Endothelial cell of umbilical vein (primary cell): ENCODE measurements around the gene DSG3. TPM values are rescaled to one million over a fixed set of nuclear protein-coding genes. Genes with fewer than 3 reads are reported as not detected.

Source experiments
- BruUV-seq: library from RNA; stranded (reverse); fragments of 400-500 nt; replicated peaks from 2 replicates; lab custom pipeline; 2021; lab: Mats Ljungman, UMichigan
- CTCF ChIA-PET: fragments of 300-600, 350-600 bp; sonication (Branson Sonifier 250); formaldehyde crosslinking; loops from one replicate; lab custom pipeline; 2021; ENCODE audit warnings: antibody characterized with exemption, inconsistent platforms; lab: Charles Lee
- POLR2A ChIA-PET: fragments of 300-600, 350-600 bp; sonication (Branson Sonifier 250); formaldehyde crosslinking; loops from one replicate; lab custom pipeline; 2021; ENCODE audit warnings: antibody characterized with exemption, inconsistent platforms; lab: Charles Lee
- DNase-seq: peaks from one replicate; pipeline ENCODE4 v3.0.0-alpha.2; 2011; ENCODE audit warnings: low read depth, low spot score
- FAIRE-seq: peaks from 2 replicates; lab custom pipeline; 2011; peaks lifted over from hg19 to GRCh38; lab: Jason Lieb, UNC
- H2AFZ ChIP-seq: 2 replicates; pipeline ENCODE4 v1.6.0; 2012; ENCODE audit warnings: low read depth, low read length, control low read depth, inconsistent platforms
- H3K27ac ChIP-seq: 2 replicates; pipeline ENCODE4 v1.5.1; 2011; ENCODE audit warnings: low read depth, mild to moderate bottlenecking, control low read depth, low read length, moderate library complexity; ENCODE audit not compliant: insufficient read depth
- H3K27me3 ChIP-seq, 2 experiments: 2 replicates each; pipeline versions ENCODE4 v1.6.0 to v1.6.1; 2011; ENCODE audit warnings: low read length in 2 of 2, mixed read lengths in 1 of 2; ENCODE audit not compliant: control insufficient read depth in 2 of 2, insufficient read depth in 2 of 2
- H3K36me3 ChIP-seq, 2 experiments: 2 replicates in 1 of 2; 3 replicates in 1 of 2; pipeline ENCODE4 v1.5.1; 2011; ENCODE audit warnings: low read length in 2 of 2, mild to moderate bottlenecking in 1 of 2, moderate library complexity in 1 of 2; ENCODE audit not compliant: control insufficient read depth in 2 of 2, insufficient read depth in 2 of 2; ENCODE audit errors: extremely low read depth in 1 of 2
- H3K4me1 ChIP-seq: 3 replicates; pipeline ENCODE4 v1.5.1; 2011; ENCODE audit warnings: mild to moderate bottlenecking, low read length; ENCODE audit not compliant: control insufficient read depth, insufficient read depth; ENCODE audit errors: extremely low read depth
- H3K4me2 ChIP-seq: 2 replicates; pipeline ENCODE4 v1.6.1; 2011; ENCODE audit warnings: low read length, control low read depth, mixed read lengths; ENCODE audit not compliant: insufficient read depth
- H3K4me3 ChIP-seq, 3 experiments: fragments of 200-600 bp in 1 of 3; sonication (generic), shearing (Covaris generic) in 1 of 3; replicated peaks in 1 of 3; 2 replicates each; pipeline ENCODE4 v1.5.1; 2011 to 2016; ENCODE audit warnings: control low read depth in 3 of 3, low read length in 3 of 3, mild to moderate bottlenecking in 2 of 3, inconsistent platforms in 1 of 3, low read depth in 1 of 3, moderate library complexity in 1 of 3; ENCODE audit not compliant: insufficient read depth in 1 of 3
- H3K79me2 ChIP-seq: 2 replicates; pipeline ENCODE4 v1.6.0; 2012; ENCODE audit warnings: low read length, inconsistent platforms; ENCODE audit not compliant: control insufficient read depth, insufficient read depth
- H3K9ac ChIP-seq: replicated peaks from 2 replicates; pipeline ENCODE3; 2011; ENCODE audit warnings: low read length, control low read depth; ENCODE audit not compliant: insufficient read depth; ENCODE audit errors: extremely low read depth
- H3K9me1 ChIP-seq: replicated peaks from 3 replicates; pipeline ENCODE4 v1.6.0; 2011; ENCODE audit warnings: mild to moderate bottlenecking, low read length; ENCODE audit not compliant: control insufficient read depth, insufficient read depth; ENCODE audit errors: extremely low read depth
- H3K9me3 ChIP-seq: replicated peaks from 2 replicates; pipeline ENCODE4 v1.5.1; 2012; ENCODE audit warnings: low read length, inconsistent platforms; ENCODE audit not compliant: control insufficient read depth, insufficient read depth
- H4K20me1 ChIP-seq: replicated peaks from 2 replicates; pipeline ENCODE3; 2011; ENCODE audit warnings: mild to moderate bottlenecking, low read length; ENCODE audit not compliant: control insufficient read depth, insufficient read depth; ENCODE audit errors: extremely low read depth
- CTCF ChIP-seq, 2 donors: IDR thresholded peaks; 1 replicate in 1 of 2; 2 replicates in 1 of 2; pipeline ENCODE4 v1.5.1; 2011; ENCODE audit warnings: low read length in 2 of 2, mild to moderate bottlenecking in 2 of 2, moderate library complexity in 2 of 2, control low read depth in 1 of 2, inconsistent platforms in 1 of 2, low read depth in 1 of 2; ENCODE audit not compliant: insufficient read depth in 1 of 2; ENCODE audit errors: extremely low read depth in 1 of 2
- EZH2 ChIP-seq: IDR thresholded peaks from 2 replicates; pipeline ENCODE4 v1.6.1; 2012; ENCODE audit warnings: borderline replicate concordance, low read depth, mild to moderate bottlenecking, moderate library complexity, low read length, inconsistent platforms; ENCODE audit not compliant: severe bottlenecking
- FOS ChIP-seq: IDR thresholded peaks from 2 replicates; pipeline ENCODE4 v1.6.1; 2011; ENCODE audit warnings: mild to moderate bottlenecking, low read length, moderate library complexity, borderline replicate concordance; ENCODE audit not compliant: insufficient read depth
- JUN ChIP-seq: IDR thresholded peaks from 2 replicates; pipeline ENCODE4 v1.6.1; 2011; ENCODE audit warnings: borderline replicate concordance, low read depth; ENCODE audit not compliant: insufficient read length, insufficient read depth
- MAX ChIP-seq: IDR thresholded peaks from 2 replicates; pipeline ENCODE4 v1.6.1; 2011; ENCODE audit not compliant: insufficient read depth, insufficient read length
- MYC ChIP-seq: IDR thresholded peaks from one replicate; pipeline ENCODE4 v1.6.1; 2011; ENCODE audit warnings: mild to moderate bottlenecking, low read depth, low read length
- dilution Hi-C: fragments of 300-500 bp; cut with MboI; formaldehyde crosslinking; loops from one replicate; pipeline ENCODE4 v1.15.0; 2019; ENCODE audit warnings: low sequenced_read_pairs; ENCODE audit not compliant: extremely low pct_ligation_motif_present
- intact Hi-C: fragments of 100-400 bp; cut with micrococcal nuclease; formaldehyde crosslinking; loops from one replicate; pipeline ENCODE4 v1.10.0; 2022
- polyA plus RNA-seq, 4 experiments: library from polyadenylated mRNA; depleted of rRNA in 3 of 4; stranded (reverse) in 3 of 4; unstranded in 1 of 4; fragments of >200 nt; gene quantifications; 2 replicates each; pipeline versions ENCODE4 v1.2.1 to v1.2.3, GENCODE V29; 2011 to 2012; ENCODE audit warnings: missing spikeins in 1 of 4
- total RNA-seq: library from RNA; stranded (reverse); gene quantifications from 2 replicates; pipeline ENCODE4 v1.2.3, GENCODE V29; 2021

Gene DSG3
- total and polyA plus RNA-seq, 2 donors (not counting 3 experiments of a cell fraction or from before 2014, with no cell fraction given) = 0.07 TPM; not detected in 1

GRCh38 chr18:31445908-31446307, 1.6 kb upstream of the DSG3 start:
- H2AFZ ChIP-seq = no peak overlapping the region
- no peaks in the 10 kb centered on the region for H3K9me1 ChIP-seq
- no peaks in the 10 kb centered on the region for H3K9me3 ChIP-seq
- H3K27ac ChIP-seq = no peak overlapping the region
- H3K4me1 ChIP-seq = no peaks in the 10 kb centered on the region
- DNase-seq (no peak), FAIRE-seq (no peak)
- H3K9ac ChIP-seq = no peak overlapping the region
- no peaks in the 10 kb centered on the region for H3K79me2 ChIP-seq
- no peak overlapping the region for H3K4me3 ChIP-seq
- BruUV-seq = no TSS peak
- H4K20me1 ChIP-seq = no peaks in the 10 kb centered on the region
- ChIA-PET POLR2A (no interaction called here), CTCF (no interaction called here)
- TF ChIP-seq EZH2 (no peak), MAX (no peak), JUN (no peak), FOS (no peak), CTCF (IDR thresholded peaks at IDR 0.05; ENCODE audit: extremely low read depth in 1 of 2, insufficient read depth in 1 of 2, low read depth in 1 of 2, low read length in 2 of 2) (no peak), MYC (no peak)
- dilution Hi-C loops (no loop called here), intact Hi-C loops (no loop called here)
- H3K36me3 ChIP-seq = no peaks in the 10 kb centered on the region
- H3K4me2 ChIP-seq = no peak overlapping the region
- no peaks in the 10 kb centered on the region for H3K27me3 ChIP-seq
